Nucleus accumbens (tissue), 56 donors: ENCODE results near the gene MPND.

Experiments
- DNase-seq, 56 donors: peaks; one replicate each; lab custom pipeline; 2025; lab: John Stamatoyannopoulos, UW

MPND gene

GRCh38 chr19:4318460-4318859 lies 24.9 kb upstream of the MPND start:
- DNase-seq, result no peak

GRCh38 chr19:4319067-4319718 lies 24.2 kb upstream of the MPND start:
- no peak for DNase-seq

DNA sequence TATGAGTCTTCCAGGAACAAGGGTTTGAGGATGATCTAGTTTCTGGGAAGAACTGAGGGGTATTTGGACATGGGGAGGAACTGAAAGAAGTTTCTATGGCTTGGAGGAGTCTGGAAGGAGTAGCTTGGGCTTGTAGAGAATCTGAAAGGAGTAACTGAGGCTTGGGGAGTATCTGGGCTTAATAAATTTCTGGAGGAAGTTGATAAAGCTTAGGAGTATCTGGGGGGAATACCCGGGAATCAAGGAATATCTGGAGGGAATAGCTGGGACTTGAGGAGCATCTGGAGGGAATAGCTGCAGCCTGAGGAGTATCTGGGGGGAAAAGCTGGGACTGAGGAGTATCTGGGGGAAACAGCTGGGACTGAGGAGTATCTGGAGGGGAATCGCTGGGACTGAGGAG lies 22.9 kb upstream of the MPND start:
- DNase-seq, result no peak

DNA sequence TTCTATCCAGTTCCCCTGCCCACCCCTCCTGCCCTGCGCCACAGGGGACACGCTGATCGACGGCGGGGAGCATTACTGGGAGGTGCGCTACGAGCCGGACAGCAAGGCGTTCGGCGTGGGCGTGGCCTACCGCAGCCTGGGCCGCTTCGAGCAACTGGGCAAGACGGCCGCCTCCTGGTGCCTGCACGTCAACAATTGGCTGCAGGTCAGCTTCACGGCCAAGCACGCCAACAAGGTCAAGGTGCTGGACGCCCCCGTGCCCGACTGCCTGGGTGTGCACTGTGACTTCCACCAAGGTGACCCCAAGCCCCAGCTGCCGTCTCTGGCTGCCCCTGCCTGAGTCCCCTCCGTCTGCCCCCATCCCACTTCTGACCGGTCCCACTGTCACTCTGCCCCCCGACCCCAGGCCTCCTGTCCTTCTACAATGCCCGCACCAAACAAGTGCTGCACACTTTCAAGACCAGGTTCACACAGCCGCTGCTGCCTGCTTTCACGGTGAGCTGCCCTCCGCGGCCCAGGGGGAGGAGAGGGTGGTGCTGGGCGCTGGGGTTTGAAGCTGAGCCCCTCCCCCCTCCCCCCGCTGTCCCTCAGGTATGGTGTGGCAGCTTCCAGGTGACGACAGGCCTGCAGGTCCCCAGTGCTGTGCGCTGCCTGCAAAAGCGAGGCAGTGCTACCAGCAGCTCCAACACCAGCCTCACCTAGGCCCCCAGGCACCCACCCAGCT lies 20.3 kb upstream of the MPND start:
- DNase-seq, result no peak

DNA sequence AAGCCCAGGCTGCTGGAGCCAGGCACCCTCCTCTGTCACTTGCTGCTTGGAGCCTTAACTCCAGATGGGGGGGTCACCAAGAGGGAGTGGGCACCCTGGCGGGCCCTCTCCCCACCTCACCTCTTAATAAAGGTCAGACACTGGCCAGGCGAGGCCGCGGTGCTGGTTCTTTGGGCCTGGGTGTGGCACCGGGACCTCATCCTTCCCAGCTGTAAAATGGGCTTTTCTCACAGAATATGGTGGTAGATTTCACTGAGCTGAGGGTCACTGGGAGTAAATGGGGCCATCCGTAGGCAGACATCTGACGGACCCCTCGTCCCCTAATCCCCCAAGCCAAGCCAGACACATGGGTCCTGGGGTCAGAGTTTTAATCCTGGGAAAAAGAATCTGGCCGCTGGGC lies 19.7 kb upstream of the MPND start:
- DNase-seq, result no peak

GRCh38 chr19:4324228-4324627 lies 19.1 kb upstream of the MPND start:
- DNase-seq, result no peak

GRCh38 chr19:4326215-4326836 lies 17.0 kb upstream of the MPND start:
- DNase-seq, result no peak

DNA sequence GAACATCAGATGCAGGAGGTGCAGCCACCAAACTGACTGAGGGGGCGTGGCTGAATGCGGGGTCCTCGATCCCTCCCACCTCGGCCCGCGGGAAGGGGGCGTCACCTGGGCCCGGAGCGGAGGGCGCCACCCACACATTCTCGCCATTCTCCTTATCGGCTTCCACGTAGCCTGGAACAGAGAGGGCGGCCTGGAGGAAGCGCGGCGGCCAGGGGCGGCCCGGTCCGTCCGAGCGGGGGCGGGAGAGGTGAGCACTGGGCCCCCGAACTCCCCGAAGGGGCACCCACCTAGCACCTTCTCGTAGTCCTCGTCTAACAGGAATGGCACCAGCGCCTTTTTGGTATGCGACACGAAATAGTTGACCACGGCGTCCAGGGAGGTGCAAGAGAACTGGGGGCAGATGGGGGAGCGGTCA lies 16.5 kb upstream of the MPND start:
- peak in 1 of 56 donors; percentile 42 for DNase-seq

DNA sequence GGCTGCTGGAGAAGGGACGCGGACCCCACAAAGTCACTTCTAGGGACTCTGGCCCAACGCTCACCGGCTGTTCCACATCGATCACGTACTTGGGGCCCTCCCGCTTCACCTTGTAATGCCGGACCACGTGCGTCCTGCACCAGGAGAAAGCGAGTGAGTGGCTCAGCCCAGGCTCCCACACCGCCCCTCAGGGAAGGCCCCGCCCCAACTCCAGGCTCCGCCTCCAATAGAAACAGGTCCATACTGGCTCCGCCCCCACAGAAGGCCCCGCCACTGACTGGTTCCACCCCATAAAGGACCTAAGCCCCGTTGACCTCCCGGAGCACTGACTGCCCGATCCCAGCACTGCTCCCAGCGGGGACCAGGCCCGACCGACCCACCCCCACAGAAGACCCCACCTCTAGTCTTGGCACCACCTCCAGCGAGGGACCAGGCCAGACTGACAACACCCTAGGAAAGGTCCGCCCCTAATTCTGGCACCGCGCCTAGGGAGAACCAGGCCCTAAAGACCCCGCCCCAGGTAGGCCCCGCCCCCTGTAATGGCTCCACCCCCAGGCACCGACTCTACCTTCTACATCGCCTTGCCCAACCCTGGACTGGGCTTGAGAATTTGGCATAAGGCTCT lies 16.0 kb upstream of the MPND start:
- peak in 42 of 56 donors; percentile 11 to 85 (median 44) for DNase-seq

DNA sequence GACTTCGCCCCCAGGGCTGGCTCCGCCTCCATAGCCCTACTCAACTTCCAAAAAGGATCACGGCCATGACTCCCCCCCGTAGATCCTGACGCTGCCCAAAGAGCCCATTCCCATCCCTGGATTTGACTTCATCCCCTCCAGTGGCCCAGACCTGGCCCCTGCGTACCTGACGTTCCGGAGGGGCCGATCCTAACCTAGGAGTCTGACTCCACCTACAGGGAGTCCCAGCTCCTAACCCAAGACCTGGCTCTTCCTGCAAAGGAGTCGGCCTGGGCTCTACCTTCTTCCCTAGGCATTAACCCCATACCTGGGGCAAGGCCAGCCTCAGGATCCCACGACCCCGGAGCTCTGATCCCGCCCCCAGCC lies 15.5 kb upstream of the MPND start:
- DNase-seq, result no peak

- peak; percentile 39 to 99 (median 94) for DNase-seq
These were observed 14.9 kb upstream of the MPND start for GRCh38 chr19:4328243-4328990.

GRCh38 chr19:4328991-4329681 lies 14.2 kb upstream of the MPND start:
- DNase-seq, result peak in 2 of 56 donors; percentile 4 to 7

- no peak for DNase-seq
These were observed 13.5 kb upstream of the MPND start for GRCh38 chr19:4329858-4330257.

- DNase-seq, result no peak
These were observed 8.3 kb upstream of the MPND start for GRCh38 chr19:4334929-4335570.

DNA sequence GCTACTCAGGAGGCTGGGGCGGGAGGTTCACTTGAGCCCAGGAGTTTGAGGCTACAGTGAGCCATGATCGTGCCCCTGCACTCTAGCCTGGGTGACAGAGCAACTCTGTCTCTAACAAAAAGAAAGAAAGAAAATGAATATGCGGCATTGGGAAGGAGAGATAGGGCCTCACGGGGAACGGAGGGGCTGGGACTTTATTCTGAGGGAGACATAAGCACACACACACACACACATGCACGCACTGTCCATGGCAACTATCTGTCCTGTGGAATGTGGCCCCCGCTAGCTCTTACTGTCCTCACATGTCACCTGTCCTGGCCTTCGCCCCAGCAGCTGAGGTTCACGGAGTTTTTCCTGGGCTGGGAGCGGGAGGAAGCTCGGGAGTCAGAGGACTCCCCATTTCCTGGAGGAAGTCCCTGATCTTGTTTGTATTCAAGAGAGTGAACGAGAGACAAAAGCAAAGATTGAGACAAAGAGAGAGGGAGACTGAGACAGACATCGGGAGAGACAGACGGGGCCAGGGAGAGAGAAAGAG lies 5.4 kb upstream of the MPND start:
- no peak for DNase-seq

DNA sequence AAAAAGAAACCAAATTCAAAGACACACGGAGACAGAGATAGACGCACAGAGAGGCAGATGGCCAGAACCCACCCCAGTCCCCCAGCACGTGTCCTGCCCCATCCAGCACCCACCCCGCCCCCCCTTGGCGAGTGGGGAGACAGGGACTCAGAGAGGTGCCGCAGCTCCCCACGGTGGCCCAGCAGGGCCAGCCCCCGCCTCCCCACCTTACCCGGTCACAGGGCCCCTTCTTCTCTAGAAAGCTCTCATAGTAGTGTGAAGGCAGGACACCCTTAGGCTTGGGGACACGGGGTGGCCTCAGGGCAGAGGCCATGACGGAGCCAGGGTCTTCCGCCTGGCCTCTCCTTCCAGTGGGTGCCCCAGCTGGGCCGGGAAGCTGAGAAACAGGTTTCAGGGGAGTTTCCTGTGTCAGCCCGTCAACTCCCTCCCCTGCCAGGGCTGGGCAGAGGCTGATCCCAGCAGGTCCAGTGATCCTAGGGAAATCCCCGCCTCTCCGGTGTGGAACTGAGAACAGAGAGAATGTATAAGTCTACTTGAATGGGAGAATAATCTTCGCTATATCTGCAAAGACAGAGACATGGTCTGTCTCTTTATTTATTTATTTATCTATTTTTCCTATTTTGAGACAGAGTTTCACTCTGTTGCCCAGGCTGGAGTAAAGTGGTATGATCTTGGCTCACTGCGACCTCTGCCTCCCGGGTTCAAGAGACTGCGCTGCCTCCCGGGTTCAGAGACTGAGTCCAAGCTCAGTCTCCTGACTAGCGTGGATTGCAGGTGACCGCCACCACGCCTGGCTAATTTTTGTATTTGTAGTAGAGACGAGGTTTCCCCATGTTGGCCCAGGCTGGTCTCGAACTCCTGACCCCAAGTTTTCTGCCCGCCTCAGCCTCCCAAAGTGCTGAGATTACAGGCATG lies 4.7 kb upstream of the MPND start, which contains the start of gene STAP2:
STAP2 (minus strand) TSS at position 387 of the 915 bp plus-strand sequence; CDS start at position 313, 74 bp downstream.
- no peak for DNase-seq

DNA sequence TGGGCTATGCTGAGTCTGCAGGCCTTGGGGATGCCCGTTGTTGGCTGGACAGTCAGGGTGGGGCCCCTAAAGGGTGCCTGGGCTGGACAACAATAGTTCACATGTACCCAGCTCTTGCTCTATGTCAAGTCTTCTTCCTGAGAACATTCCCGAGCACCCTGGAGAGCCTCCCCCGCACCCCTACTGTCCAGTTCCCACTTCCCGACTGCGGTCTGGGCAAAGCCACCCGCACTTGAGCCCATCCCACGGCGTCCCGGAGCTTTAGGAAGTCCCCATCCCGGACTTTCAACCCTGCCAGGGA lies 1.1 kb upstream of the MPND start:
- DNase-seq, result no peak
